ENCODE measurements around the gene ZFP36L2.
A peak's percentile ranks its signal among the peaks of the same experiment; 100 is the strongest.

DNA sequence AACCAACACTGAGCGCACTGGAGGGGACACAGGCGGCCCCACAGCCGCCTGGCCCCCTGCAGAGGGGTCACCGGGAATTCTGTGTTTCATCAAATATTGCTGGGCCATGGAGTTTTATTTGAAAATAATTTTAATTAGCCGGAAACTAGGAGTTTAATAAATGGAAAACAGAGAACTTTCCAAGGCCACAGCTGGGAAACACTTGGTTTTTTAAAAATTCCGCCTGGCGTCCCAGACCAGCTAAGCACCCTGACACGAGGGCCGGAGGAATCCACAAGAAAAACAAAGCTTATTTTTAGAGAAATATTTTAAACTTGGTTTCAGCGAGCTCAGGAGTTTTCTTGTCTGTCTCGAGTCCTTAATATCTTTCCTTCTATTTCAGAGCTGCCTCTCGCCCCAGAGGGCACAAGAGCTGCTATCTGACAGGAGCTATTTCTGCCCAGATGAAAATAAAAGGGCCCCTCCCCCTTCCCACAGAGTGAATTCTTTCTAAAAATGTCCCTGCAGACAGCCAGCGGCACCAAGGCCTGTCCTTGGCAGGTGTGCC is 8.2 kb downstream of the ZFP36L2 start:
- no peak for TF ChIP-seq POLR2A (IDR thresholded peaks at IDR 0.05)
- TF ChIP-seq, protein P1, sequence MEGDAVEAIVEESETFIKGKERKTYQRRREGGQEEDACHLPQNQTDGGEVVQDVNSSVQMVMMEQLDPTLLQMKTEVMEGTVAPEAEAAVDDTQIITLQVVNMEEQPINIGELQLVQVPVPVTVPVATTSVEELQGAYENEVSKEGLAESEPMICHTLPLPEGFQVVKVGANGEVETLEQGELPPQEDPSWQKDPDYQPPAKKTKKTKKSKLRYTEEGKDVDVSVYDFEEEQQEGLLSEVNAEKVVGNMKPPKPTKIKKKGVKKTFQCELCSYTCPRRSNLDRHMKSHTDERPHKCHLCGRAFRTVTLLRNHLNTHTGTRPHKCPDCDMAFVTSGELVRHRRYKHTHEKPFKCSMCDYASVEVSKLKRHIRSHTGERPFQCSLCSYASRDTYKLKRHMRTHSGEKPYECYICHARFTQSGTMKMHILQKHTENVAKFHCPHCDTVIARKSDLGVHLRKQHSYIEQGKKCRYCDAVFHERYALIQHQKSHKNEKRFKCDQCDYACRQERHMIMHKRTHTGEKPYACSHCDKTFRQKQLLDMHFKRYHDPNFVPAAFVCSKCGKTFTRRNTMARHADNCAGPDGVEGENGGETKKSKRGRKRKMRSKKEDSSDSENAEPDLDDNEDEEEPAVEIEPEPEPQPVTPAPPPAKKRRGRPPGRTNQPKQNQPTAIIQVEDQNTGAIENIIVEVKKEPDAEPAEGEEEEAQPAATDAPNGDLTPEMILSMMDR (IDR thresholded peaks at IDR 0.05), result peak in 1 of 5 experiments; percentile 35
- no peak for TF ChIP-seq EP300 (IDR thresholded peaks at IDR 0.05)

All from tibial nerve (tissue), 4 donors.